Liver (tissue), 3 donors: ENCODE measurements around the gene SLC35F2.

Source experiments
- TAF1 ChIP-seq: conservative IDR thresholded peaks from 2 replicates; pipeline ENCODE4 v1.6.1; 2016; ENCODE audit warnings: antibody characterized with exemption, mild to moderate bottlenecking
- YY1 ChIP-seq: IDR thresholded peaks from 2 replicates; pipeline ENCODE4 v1.6.1; 2016; ENCODE audit warnings: antibody characterized with exemption, mild to moderate bottlenecking
- TF ChIP-seq, protein P1 (sequence below): IDR thresholded peaks from 2 replicates; pipeline ENCODE4 v1.6.1; 2016; ENCODE audit warnings: antibody characterized with exemption
- TF ChIP-seq, protein P2 (sequence below): IDR thresholded peaks from 2 replicates; pipeline ENCODE4 v1.6.1; 2016; ENCODE audit warnings: antibody characterized with exemption
- TF ChIP-seq, protein P3 (sequence below): fragments of 150-350 bp; IDR thresholded peaks from 2 replicates; pipeline ENCODE4 v1.5.1; 2017; ENCODE audit warnings: improper control_type of control experiment, low read depth, low read length; ENCODE audit not compliant: missing input control
- donor health status: healthy.
- donor health status: healthy.

DNA sequence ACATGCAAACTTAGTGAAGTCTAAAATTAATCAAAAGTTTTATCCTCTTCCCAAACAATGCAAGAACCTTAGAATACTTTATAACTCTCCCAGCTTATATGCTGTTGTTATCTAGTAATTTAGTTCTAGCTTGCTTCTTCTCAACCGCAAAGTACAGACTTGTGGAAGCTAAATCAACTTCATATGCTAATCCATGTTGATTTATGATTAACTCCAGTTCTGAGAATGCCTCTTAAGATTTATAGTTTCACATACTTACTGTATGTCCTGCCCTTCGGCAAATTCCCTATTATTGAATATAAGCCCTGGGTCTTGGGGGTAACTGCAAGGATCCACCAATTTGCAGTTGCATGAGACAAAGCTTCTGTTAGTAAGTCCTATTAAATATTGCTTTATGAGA is 17.6 kb upstream of the SLC35F2 start:
- no peak for TF ChIP-seq TAF1
- no peak for TF ChIP-seq YY1
- TF ChIP-seq, protein P1, sequence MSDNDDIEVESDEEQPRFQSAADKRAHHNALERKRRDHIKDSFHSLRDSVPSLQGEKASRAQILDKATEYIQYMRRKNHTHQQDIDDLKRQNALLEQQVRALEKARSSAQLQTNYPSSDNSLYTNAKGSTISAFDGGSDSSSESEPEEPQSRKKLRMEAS, result no peak
- TF ChIP-seq, protein P2, sequence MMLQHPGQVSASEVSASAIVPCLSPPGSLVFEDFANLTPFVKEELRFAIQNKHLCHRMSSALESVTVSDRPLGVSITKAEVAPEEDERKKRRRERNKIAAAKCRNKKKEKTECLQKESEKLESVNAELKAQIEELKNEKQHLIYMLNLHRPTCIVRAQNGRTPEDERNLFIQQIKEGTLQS, result no peak
- TF ChIP-seq, protein P3, sequence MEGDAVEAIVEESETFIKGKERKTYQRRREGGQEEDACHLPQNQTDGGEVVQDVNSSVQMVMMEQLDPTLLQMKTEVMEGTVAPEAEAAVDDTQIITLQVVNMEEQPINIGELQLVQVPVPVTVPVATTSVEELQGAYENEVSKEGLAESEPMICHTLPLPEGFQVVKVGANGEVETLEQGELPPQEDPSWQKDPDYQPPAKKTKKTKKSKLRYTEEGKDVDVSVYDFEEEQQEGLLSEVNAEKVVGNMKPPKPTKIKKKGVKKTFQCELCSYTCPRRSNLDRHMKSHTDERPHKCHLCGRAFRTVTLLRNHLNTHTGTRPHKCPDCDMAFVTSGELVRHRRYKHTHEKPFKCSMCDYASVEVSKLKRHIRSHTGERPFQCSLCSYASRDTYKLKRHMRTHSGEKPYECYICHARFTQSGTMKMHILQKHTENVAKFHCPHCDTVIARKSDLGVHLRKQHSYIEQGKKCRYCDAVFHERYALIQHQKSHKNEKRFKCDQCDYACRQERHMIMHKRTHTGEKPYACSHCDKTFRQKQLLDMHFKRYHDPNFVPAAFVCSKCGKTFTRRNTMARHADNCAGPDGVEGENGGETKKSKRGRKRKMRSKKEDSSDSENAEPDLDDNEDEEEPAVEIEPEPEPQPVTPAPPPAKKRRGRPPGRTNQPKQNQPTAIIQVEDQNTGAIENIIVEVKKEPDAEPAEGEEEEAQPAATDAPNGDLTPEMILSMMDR, result no peak
